Hematopoietic multipotent progenitor cell treated with erythropoietin and hydrocortisone succinate and interleukin-3 and kit ligand, for 15 days (in vitro differentiated cells): ENCODE results near the gene RIMS1.
"Not testable (repeated sequence)": the region's sequence is repeated elsewhere in the genome, so short reads cannot be mapped to it uniquely, and the experiment has no call there.

Experiments used
- DNase-seq: peaks from one replicate; pipeline ENCODE4 v3.0.0-alpha.2; 2015; ENCODE audit warnings: low spot score

Gene RIMS1

GRCh38 chr6:72335203-72335602 is 448.9 kb downstream of the RIMS1 start:
- DNase-seq, result not testable (repeated sequence)

- DNase-seq, result no peak
Measured at GRCh38 chr6:72348926-72349325, 462.6 kb downstream of the RIMS1 start.

- DNase-seq, result no peak
Measured at GRCh38 chr6:72350296-72350881, 464.0 kb downstream of the RIMS1 start.

- no peak for DNase-seq
Measured at GRCh38 chr6:72363844-72364740, 477.7 kb downstream of the RIMS1 start.

GRCh38 chr6:72365773-72366172 is 479.4 kb downstream of the RIMS1 start:
- DNase-seq, result no peak

- no peak for DNase-seq
Measured at GRCh38 chr6:72367439-72367838, 481.1 kb downstream of the RIMS1 start.

GRCh38 chr6:72371473-72371872 is 485.1 kb downstream of the RIMS1 start:
- DNase-seq, result no peak

GRCh38 chr6:72374172-72374571 is 487.8 kb downstream of the RIMS1 start:
- no peak for DNase-seq

- DNase-seq, result no peak
Measured at GRCh38 chr6:72374857-72375256, 488.5 kb downstream of the RIMS1 start.

- no peak for DNase-seq
Measured at GRCh38 chr6:72376736-72377135, 490.4 kb downstream of the RIMS1 start.

GRCh38 chr6:72381076-72381475 is 494.7 kb downstream of the RIMS1 start:
- no peak for DNase-seq

- DNase-seq, result no peak
Measured at GRCh38 chr6:72382602-72383529, 496.5 kb downstream of the RIMS1 start.

- no peak for DNase-seq
Measured at GRCh38 chr6:72386324-72386723, 500.0 kb downstream of the RIMS1 start.

GRCh38 chr6:72389698-72390097 is 503.3 kb downstream of the RIMS1 start:
- DNase-seq, result no peak

- DNase-seq, result no peak
Measured at GRCh38 chr6:72390548-72390947, 504.2 kb downstream of the RIMS1 start.

- no peak for DNase-seq
Measured at GRCh38 chr6:72401865-72402264, 515.5 kb downstream of the RIMS1 start.

- DNase-seq, result no peak
Measured at GRCh38 chr6:72403413-72403812, 517.1 kb downstream of the RIMS1 start.

- no peak for DNase-seq
Measured at GRCh38 chr6:72406517-72406916, 520.2 kb downstream of the RIMS1 start.

- no peak for DNase-seq
Measured at GRCh38 chr6:72410769-72411168, 524.4 kb downstream of the RIMS1 start.

GRCh38 chr6:72411872-72412708 is 525.7 kb downstream of the RIMS1 start:
- peak; percentile 82 for DNase-seq

GRCh38 chr6:72412709-72413044 is 526.3 kb downstream of the RIMS1 start:
- no peak for DNase-seq

GRCh38 chr6:72413884-72414283 is 527.5 kb downstream of the RIMS1 start:
- no peak for DNase-seq
